ENCODE data around the gene GALNT9.

Gene GALNT9

DNA sequence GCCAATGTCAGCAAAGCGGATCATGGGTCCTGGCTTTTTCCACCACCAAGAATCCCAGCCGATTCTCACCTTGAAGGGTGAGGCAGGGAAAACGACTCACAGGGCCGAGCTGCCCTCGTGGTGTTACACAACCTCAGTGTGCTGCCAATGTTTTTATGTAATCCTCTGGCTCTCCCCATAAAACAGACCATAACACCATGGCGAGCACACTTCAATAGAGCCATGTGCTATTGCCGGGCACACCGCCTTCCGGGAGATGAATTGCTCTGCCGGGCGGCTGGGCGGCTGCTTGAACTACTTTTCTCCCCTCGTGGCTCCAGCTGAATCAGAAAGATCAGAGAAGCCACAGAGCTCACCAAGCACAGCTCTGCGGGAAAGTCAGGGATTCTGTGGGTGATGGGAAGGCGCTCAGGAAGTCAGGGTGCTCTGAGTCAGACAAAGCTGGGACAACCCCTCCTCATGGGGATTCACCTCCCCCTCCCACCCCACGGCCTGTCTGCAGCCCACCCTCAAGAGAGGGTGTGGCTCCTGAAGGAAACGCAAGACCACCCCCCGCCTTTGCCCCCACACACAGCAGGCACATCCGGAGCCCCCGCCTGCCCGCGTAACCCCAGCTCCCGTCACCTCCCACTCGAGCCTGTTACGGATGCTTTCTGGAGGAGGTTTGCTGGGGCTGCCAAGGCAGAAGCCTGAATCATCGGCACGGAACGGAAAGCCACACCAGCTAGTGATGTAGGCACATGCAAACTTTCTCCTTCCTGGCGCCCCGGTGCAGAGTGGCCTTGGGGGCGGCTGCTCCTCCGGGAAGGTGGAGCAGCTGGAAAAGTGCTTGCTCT lies 1.8 kb downstream of the GALNT9 start:
- Mint-ChIP-seq H3K4me3 (no peak overlapping the region), H3K4me1 (peaks cover 23% of the 10 kb centered on the region), H3K9me3 (peaks cover 7% of the 10 kb centered on the region), H3K27ac (no peak overlapping the region), H3K36me3 (no peaks in the 10 kb centered on the region), H3K27me3 (peaks cover 82% of the 10 kb centered on the region)
- ATAC-seq: no peak

DNA sequence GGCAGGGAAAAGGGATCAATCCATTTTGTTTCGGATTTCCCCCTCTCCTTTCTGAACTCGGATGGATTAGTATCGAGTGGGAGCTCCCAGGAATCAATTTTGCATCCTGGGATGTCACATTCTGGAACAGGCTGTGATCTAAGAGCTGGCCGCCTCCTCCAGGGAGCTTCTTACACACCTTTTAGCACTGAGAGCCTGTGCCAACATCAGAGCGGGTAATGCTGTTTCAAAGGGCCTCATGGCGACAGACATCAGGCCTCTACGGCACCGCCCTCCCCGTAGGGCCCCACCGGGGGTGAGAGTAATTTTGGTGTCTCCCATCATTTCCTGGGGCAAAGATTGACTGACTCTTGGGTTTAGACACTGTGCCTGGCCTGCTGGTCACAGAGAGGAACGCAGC lies 2.7 kb downstream of the GALNT9 start:
- Mint-ChIP-seq H3K4me1 (peaks cover 23% of the 10 kb centered on the region), H3K27me3 (peaks cover 82% of the 10 kb centered on the region), H3K27ac (no peak overlapping the region), H3K4me3 (no peak overlapping the region), H3K36me3 (no peaks in the 10 kb centered on the region), H3K9me3 (peaks cover 7% of the 10 kb centered on the region)
- ATAC-seq: no peak

DNA sequence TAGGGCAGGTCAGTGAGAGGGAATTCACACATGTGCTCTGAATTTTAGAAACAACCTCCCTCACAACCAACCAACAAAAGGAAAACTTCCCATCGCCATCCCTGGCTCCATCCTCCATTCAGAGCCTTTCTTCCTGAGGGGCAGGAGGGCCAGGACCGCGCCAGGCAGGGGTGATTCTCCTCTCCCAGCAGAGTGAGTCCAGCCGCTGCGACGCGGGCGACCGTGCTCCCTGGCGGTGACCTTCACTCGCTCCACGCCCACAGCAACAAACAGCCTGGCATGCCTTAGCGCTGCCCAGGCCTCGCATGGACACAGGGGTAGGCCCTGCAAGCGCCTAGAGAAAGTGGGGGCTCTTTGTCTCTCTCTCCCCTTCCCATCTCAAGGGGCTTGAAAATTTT lies 3.7 kb downstream of the GALNT9 start:
- ATAC-seq: no peak
- peaks cover 23% of the 10 kb centered on the region for H3K4me1 Mint-ChIP-seq
- no peaks in the 10 kb centered on the region for H3K36me3 Mint-ChIP-seq
- no peak overlapping the region for H3K4me3 Mint-ChIP-seq
- no peak overlapping the region for H3K27ac Mint-ChIP-seq
- peaks cover 3% of the 10 kb centered on the region for H3K9me3 Mint-ChIP-seq
- peaks cover 81% of the 10 kb centered on the region for H3K27me3 Mint-ChIP-seq

DNA sequence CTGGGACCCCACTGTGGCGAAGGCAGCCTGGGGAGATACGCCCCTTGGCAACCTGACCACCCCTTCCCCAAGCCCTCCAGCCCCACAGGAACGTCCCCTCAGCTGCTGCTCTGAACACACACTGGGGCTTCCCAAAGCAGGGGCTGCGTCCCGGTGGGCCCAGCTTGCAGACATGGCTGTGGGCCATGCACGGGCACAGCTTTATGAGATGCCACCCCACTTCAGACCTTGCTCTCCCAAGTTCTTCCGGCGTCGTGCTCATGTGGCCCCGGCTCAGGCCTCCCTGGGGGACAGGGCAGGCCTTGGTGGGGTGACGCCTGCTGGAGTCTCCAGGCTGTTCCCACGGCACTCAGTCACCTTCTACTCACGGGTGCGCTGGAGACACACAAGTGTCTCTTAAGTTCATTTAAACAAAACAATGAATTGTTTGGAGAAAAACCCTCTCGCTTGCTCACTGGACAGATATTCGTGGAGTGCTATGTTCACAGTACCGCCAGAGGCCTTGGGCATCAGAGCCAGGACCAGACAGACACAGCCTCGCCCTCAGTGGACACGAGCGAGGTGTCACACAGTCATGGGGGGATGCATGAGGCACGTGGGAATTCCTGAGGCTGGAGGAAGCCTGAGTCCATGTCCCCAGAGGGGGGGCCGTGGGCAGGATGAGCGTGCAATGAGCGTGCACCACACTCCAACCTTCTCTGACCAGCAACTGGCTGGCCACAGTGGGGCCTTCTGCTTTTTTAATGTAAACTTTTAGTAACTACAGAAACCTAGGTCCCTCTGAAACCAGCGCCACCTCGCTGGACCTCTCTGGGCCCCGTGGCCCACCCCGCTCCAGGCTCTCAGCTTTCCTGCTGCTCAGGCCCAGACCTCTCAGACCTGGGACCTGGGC lies 4.3 kb downstream of the GALNT9 start:
- no peaks in the 10 kb centered on the region for H3K9me3 Mint-ChIP-seq
- H3K36me3 Mint-ChIP-seq: no peaks in the 10 kb centered on the region
- no peak overlapping the region for H3K4me3 Mint-ChIP-seq
- peaks cover 78% of the 10 kb centered on the region for H3K27me3 Mint-ChIP-seq
- no peak for ATAC-seq
- H3K4me1 Mint-ChIP-seq: peaks cover 23% of the 10 kb centered on the region
- H3K27ac Mint-ChIP-seq: no peak overlapping the region

DNA sequence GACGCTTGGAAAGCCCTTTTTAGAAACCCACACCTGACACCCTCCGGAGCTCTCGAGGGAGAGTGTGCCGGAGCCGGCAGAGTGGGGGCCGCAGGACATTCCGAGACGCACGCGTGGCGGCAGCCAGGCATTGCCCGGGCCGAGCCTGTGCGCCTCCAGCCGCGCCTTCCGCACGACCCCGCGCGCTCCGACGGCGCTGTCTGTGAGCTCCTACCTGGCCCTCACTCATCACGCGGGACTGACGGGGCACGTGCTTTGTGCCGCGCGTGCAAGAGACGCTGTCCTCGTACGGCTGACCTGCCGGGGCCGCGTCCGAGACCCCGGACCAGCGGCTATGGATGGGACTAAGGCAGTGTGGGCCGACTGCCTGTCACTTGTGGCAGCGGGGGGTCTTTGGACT lies 5.2 kb downstream of the GALNT9 start:
- H3K9me3 Mint-ChIP-seq: no peaks in the 10 kb centered on the region
- no peak overlapping the region for H3K4me3 Mint-ChIP-seq
- H3K27ac Mint-ChIP-seq: no peak overlapping the region

DNA sequence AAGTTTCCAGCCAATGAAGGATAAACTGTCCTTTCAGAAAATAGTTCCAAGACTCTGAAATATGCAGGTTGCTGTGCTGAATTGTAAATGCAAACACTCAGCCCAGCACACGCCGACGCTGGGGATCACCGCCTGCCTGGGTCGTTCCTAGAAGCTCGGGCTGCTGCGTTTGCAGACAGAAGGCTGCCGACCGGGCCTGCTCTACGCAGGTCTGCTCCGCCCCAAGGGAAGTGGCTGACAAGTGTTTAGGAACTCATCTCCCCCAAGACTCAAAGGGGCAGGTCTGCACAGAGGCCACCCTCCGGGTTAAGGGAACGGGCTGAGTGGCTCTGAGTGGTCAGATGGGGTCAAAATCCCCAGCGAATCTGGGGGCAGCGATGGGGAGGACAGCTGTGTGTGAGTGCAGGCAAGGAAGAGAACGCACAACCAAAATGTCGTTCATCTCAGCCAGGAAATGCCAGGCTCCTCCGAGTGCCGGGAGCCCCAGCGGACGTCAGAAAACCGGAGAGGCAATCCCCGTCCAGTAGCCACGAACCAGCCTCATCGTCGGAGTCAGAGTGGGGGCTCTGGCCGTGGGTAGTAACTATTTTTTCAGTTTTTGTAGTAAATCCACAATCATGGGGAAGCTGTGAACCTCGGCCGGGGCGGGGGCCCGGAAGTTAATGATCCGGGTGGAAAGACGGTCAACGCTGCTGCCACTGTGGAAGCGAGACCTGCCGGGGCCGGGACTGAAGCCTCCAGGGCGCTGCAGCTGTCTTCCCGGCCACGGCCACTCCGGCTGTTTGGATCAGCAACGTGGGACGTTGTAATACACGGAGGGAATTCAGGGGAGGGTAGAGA lies 6.0 kb downstream of the GALNT9 start:
- peak overlapping the region; percentile 38 for H3K4me3 Mint-ChIP-seq
- no peaks in the 10 kb centered on the region for H3K36me3 Mint-ChIP-seq
- H3K9me3 Mint-ChIP-seq: no peaks in the 10 kb centered on the region
- no peak for ATAC-seq
- no peak overlapping the region for H3K27ac Mint-ChIP-seq
- peaks cover 90% of the 10 kb centered on the region for H3K27me3 Mint-ChIP-seq
- H3K4me1 Mint-ChIP-seq: peaks cover 22% of the 10 kb centered on the region

More for the DNA sequence above, 5.2 kb downstream of the GALNT9 start:
- H3K36me3 Mint-ChIP-seq: no peaks in the 10 kb centered on the region
- H3K27me3 Mint-ChIP-seq: peaks cover 87% of the 10 kb centered on the region
- H3K4me1 Mint-ChIP-seq: peaks cover 23% of the 10 kb centered on the region
- ATAC-seq: no peak

DNA sequence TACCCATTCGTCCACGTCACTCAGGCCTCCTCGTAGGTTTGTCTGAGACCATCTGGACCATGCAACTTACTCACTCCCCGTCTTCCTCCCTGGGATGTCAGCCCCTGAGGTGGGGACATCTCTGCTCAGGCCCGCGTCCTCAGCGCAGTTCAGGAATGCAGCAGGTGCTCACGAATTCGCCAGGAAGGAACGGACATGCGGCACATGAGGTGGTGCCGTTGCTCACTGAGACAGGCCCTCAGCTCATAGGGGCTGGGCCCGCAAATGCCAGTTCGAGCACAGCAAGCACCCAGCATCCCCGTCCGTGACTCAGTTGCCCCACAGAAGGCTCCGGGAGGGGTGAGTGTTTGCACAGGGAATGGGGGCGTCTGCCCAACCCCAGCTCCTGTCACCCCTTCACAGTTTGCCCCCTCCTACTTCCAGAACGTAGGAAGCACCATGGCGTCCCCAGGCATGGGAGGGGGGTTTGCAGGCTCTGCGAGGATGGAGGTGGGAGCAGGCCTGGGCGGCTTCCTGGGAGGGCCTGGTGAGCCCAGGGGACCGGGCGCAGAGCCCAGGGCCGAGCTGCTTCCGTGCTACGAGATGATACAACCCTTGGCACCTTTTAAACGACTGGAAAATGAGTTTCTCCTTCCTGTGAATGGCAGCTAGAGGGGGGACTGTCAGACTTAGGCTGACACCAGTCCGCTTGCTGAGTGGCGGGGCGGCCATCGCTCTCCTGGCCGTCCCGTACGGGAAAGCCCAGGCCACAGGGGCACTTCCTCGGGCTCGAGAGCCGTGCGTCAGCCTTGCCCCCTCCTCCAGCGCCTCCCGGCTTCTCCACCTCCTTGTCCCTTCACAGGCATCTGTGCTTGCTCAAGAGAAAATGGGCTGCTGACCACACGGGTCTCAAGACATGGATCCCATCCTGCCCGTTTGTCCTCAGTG lies 6.9 kb downstream of the GALNT9 start:
- H3K4me1 Mint-ChIP-seq: peaks cover 13% of the 10 kb centered on the region
- H3K27ac Mint-ChIP-seq: no peak overlapping the region
- no peak overlapping the region for H3K4me3 Mint-ChIP-seq
- no peaks in the 10 kb centered on the region for H3K9me3 Mint-ChIP-seq
- no peak for ATAC-seq
- H3K36me3 Mint-ChIP-seq: no peaks in the 10 kb centered on the region
- H3K27me3 Mint-ChIP-seq: peaks cover 83% of the 10 kb centered on the region

DNA sequence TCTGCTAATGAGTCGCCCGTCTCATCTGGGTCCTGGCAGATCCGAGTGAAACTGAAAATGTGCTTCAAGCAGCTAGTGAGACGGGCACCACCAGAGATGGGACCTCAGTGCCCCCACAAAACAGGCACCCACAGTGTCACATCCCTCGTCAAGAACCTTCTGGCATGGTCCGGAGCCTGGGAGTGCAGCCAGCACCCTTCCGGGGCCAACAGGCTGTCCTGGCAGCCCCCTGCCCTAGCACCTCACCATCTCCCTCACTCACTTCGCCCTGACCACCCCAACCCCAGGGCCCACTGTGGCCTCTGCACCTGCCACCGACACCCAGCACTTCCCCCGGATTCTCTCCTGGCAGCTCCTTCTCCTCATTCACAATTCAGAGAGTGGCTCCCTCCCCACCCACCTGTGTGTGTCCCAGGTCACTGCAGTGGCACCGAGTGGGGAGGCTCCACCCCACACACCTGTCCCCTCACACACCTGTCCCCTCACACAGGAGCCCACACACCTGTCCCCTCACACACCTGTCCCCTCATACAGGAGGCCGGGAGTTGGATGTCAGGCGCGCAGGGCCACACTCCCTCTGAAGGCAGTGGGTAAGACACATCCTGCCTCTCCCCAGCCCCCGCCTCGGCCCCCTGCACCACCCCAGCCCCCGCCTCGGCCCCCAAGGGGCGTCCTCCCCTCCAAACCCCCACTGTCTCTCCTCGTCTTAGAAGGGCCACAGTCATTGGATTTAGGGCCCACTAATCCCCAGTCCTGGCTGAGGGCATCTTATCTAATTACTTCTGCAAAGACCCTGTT lies 7.9 kb downstream of the GALNT9 start:
- H3K36me3 Mint-ChIP-seq: no peaks in the 10 kb centered on the region
- no peak overlapping the region for H3K27ac Mint-ChIP-seq
- no peaks in the 10 kb centered on the region for H3K9me3 Mint-ChIP-seq
- no peak for ATAC-seq
- H3K4me3 Mint-ChIP-seq: no peak overlapping the region
- H3K4me1 Mint-ChIP-seq: peaks cover 5% of the 10 kb centered on the region
- H3K27me3 Mint-ChIP-seq: peaks cover 83% of the 10 kb centered on the region

DNA sequence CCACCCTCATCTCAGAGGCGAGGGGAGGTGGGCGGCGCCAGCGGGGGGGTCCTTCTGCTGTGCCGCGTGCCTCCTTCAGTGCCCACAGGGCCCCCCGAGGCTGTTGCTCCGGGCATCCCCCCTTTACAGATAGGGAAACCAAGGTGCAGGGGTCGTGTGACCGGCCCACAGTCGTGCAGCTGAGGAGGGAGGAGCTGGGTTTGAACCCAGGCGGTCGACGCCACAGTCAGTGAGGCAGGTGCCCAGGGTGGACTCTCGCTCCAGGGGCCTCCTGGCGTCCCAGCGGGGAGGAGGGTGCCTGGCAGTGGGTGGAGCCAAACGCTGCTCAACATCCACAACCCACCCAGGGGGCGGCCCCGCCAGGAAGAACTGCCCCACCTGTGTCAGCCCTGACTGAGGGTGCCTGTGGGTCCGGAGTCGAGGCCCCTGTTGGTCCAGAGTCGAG lies 8.6 kb downstream of the GALNT9 start:
- H3K27ac Mint-ChIP-seq: no peak overlapping the region
- H3K4me3 Mint-ChIP-seq: no peak overlapping the region
- ATAC-seq: no peak
- H3K27me3 Mint-ChIP-seq: peaks cover 81% of the 10 kb centered on the region
- H3K4me1 Mint-ChIP-seq: peaks cover 5% of the 10 kb centered on the region
- no peaks in the 10 kb centered on the region for H3K9me3 Mint-ChIP-seq
- no peaks in the 10 kb centered on the region for H3K36me3 Mint-ChIP-seq

DNA sequence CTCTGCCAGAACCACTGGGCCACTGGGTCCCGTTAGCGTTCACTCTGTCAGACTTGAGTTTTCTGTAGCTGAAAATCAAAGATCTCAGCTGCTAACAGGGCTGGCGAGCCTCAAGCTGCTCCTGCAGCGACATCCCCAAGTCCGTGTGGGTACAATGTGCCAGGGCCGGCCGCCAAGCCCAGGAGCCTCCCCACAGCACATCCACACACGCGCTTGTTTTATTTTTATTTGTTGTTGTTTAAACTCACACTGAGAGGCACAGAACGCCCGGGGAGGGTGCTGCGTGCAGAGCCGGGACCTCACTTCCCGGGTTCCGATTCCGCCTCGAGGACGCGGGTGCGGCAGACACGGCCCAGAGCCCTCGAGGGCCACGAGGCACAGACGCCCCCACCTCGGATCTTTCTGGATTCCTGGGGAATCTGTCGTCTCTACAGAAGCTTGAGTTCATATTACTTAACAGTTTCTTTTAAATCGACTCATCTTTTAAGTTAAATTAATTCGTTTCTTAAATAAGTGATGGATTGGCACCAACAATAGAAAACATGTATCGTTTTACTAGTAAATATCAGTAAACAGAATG lies 9.3 kb downstream of the GALNT9 start:
- no peak for ATAC-seq
- no peak overlapping the region for H3K4me3 Mint-ChIP-seq
- no peak overlapping the region for H3K27ac Mint-ChIP-seq
- H3K9me3 Mint-ChIP-seq: no peaks in the 10 kb centered on the region
- no peaks in the 10 kb centered on the region for H3K36me3 Mint-ChIP-seq
- H3K27me3 Mint-ChIP-seq: peaks cover 74% of the 10 kb centered on the region
- peaks cover 5% of the 10 kb centered on the region for H3K4me1 Mint-ChIP-seq

DNA sequence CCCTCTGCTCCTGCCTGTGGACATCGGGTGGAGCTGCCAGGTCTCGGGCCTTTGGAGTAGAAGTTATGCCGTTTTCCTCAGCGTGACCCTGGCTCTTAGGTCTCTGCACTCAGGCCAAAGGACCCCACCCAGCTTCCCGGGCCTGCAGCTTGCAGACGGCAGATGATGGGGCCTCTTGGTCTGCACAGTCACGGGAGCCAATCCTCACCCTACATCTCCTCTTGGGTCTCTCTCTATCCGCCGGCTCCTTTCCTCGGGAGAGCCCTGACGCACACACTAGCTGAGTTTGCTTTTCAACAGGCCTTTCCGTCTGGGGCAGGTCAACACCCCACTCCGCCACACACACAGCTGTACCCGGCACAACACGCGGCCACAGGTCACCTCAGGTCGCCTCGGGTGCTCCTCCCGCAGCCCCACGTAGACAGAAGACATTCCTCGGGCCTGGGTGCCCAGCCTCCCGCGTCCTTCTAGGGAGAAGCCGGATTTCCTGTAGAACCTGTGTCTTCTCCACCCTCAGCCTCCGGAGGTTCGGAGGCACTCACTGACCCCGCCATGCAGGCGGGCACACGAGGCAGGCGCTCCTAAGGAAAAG lies 9.9 kb downstream of the GALNT9 start:
- peaks cover 5% of the 10 kb centered on the region for H3K4me1 Mint-ChIP-seq
- ATAC-seq: no peak

DNA sequence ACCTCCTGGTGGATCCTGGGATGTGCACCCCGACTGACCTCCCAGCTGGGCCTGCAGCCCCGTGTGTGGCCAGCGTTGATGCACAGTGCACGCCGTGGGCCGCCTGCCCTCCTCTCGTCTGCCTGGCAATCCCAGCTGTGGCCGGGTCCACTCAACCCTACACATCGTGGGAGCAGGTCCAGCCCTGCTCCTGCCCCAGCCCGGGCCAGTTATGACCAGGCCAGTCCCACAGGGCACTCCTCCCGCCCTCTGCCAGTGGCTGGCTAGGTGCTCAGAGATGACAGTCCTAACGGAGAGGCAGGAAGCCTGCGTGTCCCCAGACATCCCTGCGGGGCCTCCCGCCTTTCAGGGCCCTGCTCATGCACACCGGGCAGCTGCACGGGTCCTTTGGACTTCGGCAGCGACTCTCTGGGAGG lies 10.8 kb downstream of the GALNT9 start:
- no peak overlapping the region for H3K4me3 Mint-ChIP-seq
- peaks cover 5% of the 10 kb centered on the region for H3K4me1 Mint-ChIP-seq
- H3K36me3 Mint-ChIP-seq: no peaks in the 10 kb centered on the region
- H3K27ac Mint-ChIP-seq: no peak overlapping the region
- peaks cover 61% of the 10 kb centered on the region for H3K27me3 Mint-ChIP-seq
- ATAC-seq: no peak
- peaks cover 3% of the 10 kb centered on the region for H3K9me3 Mint-ChIP-seq

More for the DNA sequence above, 9.9 kb downstream of the GALNT9 start:
- Mint-ChIP-seq H3K27ac (no peak overlapping the region), H3K9me3 (no peaks in the 10 kb centered on the region), H3K36me3 (no peaks in the 10 kb centered on the region), H3K27me3 (peaks cover 68% of the 10 kb centered on the region), H3K4me3 (no peak overlapping the region)

DNA sequence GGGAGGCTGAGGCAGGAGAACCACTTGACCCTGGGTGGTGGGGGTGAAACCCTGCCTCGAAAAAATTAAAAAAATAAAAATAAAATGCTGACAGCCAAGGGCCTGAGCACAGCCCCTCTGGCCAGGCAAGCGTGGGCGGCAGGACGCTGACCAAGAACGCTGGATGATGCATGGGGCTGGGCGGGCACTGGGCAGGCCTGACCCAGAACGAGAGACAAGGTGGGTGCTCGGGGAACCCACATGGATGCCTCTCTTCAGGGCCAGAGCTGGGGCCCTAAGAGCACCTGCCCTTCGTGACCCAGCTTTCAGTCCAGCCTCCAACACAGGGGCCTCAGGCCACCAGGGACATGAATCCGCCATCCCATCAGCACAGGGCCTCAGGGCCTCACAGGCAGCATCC lies 11.3 kb downstream of the GALNT9 start:
- Mint-ChIP-seq H3K4me3 (no peak overlapping the region), H3K9me3 (peaks cover 8% of the 10 kb centered on the region)
- no peak for ATAC-seq

More for the DNA sequence above, 11.3 kb downstream of the GALNT9 start:
- Mint-ChIP-seq H3K27ac (no peak overlapping the region), H3K36me3 (no peaks in the 10 kb centered on the region), H3K4me1 (peaks cover 2% of the 10 kb centered on the region), H3K27me3 (peaks cover 57% of the 10 kb centered on the region)

All from stimulated activated memory B cell treated with anti-CD40 and anti-IgM and Interleukin-4, amounts not matched to agents 10 μg/mL and 1 μg/mL and 100 μg/mL, for 72 hours (primary cell).